Measurements from ENCODE around the gene STUB1. TPM values are rescaled to one million over a fixed set of nuclear protein-coding genes. Genes with fewer than 3 reads are reported as not detected.

STUB1 gene
- total and polyA plus RNA-seq, 10 of the 15 experiments (the other 5 are each of a cell fraction or from before 2014, with no cell fraction given): 4.2 to 136 (median 67.1) TPM

GRCh38 chr16:718389-718788 lies 38.2 kb downstream of the STUB1 start:
- Histone ChIP-seq H3K9ac (ENCODE audit: control insufficient read depth, insufficient read depth, low read length) (no peak overlapping the region), H3K4me1 (ENCODE audit: control insufficient read depth, insufficient read depth, low read length) (peaks cover 10% of the 10 kb centered on the region), H3K79me2 (ENCODE audit: control insufficient read depth, insufficient read depth, low read length) (no peaks in the 10 kb centered on the region; the same call in 1 of the 2 replicates), H3K9me3 (replicated peaks; ENCODE audit: control insufficient read depth, insufficient read depth, low read length) (no peaks in the 10 kb centered on the region), H3K4me3 (no peak overlapping the region), H3K27me3 (replicated peaks in 1 of 2; ENCODE audit: control insufficient read depth in 2 of 2, insufficient read depth in 2 of 2, low read length in 1 of 2) (no peaks in the 10 kb centered on the region), H2AFZ (ENCODE audit: control insufficient read depth, low read depth, low read length) (no peak overlapping the region), H3K4me2 (ENCODE audit: control insufficient read depth, insufficient read depth) (no peak overlapping the region), H3K27ac (ENCODE audit: control insufficient read depth, insufficient read depth) (no peak overlapping the region), H3K36me3 (ENCODE audit: control insufficient read depth in 2 of 2, insufficient read depth in 2 of 2, low read length in 1 of 2) (no peaks in the 10 kb centered on the region), H4K20me1 (ENCODE audit: control insufficient read depth, insufficient read depth) (0 out of 2 replicates have a peak, but pooled peaks cover 2% of the 10 kb centered on the region)
- ATAC-seq: no peak
- in situ Hi-C loops (cut with MboI) (no loop called here), intact Hi-C loops (cut with micrococcal nuclease; ENCODE audit: unreplicated experiment) (no loop called here)
- ChIA-PET CTCF (no interaction called here), POLR2A (interaction anchor here (0.5 kb wide), 1 partner anchor 25 kb away, joined by 3 read pairs; no protein-coding TSS in a partner anchor), SMC1A (ENCODE audit: uncharacterized antibody, unreplicated experiment) (no interaction called here), RAD21 (ENCODE audit: unreplicated experiment) (no interaction called here)
- BruUV-seq (replicated peaks): no TSS peak
- FAIRE-seq: no peak
- DNase-seq (ENCODE audit: low read depth, low spot score): no peak
- WGBS (ENCODE audit: insufficient coverage, insufficient replicate concordance, low lambda C conversion rate, missing lambda C conversion rate): 83% methylated on average over 9 of the region's 9 CpGs
- no peak for TF ChIP-seq TCF7 (IDR thresholded peaks at IDR 0.05; ENCODE audit: borderline replicate concordance)
- no peak for TF ChIP-seq ZNF217 (IDR thresholded peaks at IDR 0.05)
- no peak for TF ChIP-seq RAD21 (IDR thresholded peaks at IDR 0.05; ENCODE audit: insufficient read depth, low read depth, low read length)
- TF ChIP-seq CHD2 (IDR thresholded peaks at IDR 0.05; ENCODE audit: borderline replicate concordance, low read depth, low read length): no peak
- no peak for TF ChIP-seq PRDM15 (CRISPR knock-in tag; IDR thresholded peaks at IDR 0.05)
- TF ChIP-seq EGR1 (IDR thresholded peaks at IDR 0.05; ENCODE audit: borderline replicate concordance in 1 of 2, low read depth in 2 of 2, low read length in 2 of 2): no peak
- TF ChIP-seq CTCF (IDR thresholded peaks at IDR 0.05 in 2 of 3, conservative IDR thresholded peaks at IDR 0.05 in 1 of 3; ENCODE audit: control insufficient read depth in 2 of 3, extremely low read depth in 1 of 3, insufficient read depth in 1 of 3, low read depth in 3 of 3, low read length in 3 of 3): no peak
- no peak for TF ChIP-seq ZBED1 (IDR thresholded peaks at IDR 0.05; ENCODE audit: borderline replicate concordance)
- TF ChIP-seq ZBTB4 (CRISPR knock-in tag; IDR thresholded peaks at IDR 0.05): no peak
